Measurements from ENCODE around the gene PREP. TPM values are rescaled to one million over a fixed set of nuclear protein-coding genes. Genes with fewer than 3 reads are reported as not detected.
"Not testable (repeated sequence)": the region's sequence is repeated elsewhere in the genome, so short reads cannot be mapped to it uniquely, and the experiment has no call there.

The PREP gene
- total RNA-seq, 1 donor from 2014 or later: 55.2 TPM

DNA sequence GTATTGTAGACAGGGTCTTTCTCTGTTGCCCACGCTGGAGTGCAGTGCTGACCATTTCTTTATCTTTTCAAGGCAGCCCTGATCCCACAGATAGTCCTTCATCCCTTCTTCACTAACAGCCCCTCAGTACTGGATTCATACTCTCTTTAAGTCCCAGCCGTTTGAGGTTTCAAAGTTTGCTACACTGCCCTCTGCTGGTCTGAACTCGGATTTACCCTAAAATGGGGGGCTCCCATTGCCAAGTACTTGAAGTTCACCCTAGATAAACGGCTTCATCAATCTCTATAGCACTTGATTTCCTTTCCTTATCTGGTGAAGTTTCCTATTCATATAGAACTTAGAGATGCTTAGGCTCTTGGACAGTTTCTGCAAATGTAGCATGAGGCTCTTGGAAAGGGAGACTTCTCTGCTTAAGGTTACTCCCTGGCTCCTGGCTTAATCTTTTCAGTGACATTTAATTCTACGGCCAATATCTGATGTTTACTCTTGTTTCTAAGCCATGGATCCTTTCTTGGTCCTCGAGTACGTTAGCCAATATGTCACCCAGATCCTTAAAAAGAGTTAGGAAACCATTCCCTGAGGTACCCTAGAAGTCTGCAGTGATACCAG is 21.4 kb upstream of the PREP start:
- DNase-seq: peak; percentile 88
- Mint-ChIP-seq H3K4me3 (no peak overlapping the region), H3K4me1 (peaks cover 2% of the 10 kb centered on the region), H3K9me3 (peaks cover 3% of the 10 kb centered on the region), H3K27me3 (peaks cover 19% of the 10 kb centered on the region), H3K27ac (no peak overlapping the region), H3K36me3 (ENCODE audit: low read depth) (no peaks in the 10 kb centered on the region)
- intact Hi-C loops (cut with micrococcal nuclease): loop anchor here (1.0 kb wide), 1 partner anchor 337 kb away; no protein-coding TSS in a partner anchor

DNA sequence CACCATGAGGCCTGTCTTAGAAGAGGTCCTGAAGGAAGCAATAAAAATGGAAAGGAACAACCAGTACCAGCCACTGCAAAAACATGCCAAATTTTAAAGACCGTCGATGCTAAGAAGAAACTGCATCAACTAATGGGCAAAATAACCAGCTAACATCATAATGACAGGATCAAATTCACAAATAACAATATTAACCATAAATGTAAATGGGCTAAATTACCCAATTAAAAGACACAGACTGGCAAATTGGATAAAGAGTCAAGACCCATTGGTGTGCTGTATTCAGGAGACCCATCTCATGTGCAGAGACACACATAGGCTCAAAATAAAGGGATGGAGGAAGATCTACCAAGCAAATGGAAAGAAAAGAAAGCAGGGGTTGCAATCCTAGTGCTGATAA is 14.1 kb upstream of the PREP start:
- Mint-ChIP-seq H3K27me3 (peaks cover 34% of the 10 kb centered on the region), H3K9me3 (peaks cover 42% of the 10 kb centered on the region)
- DNase-seq; H3K4me1 Mint-ChIP-seq; H3K27ac Mint-ChIP-seq; H3K36me3 Mint-ChIP-seq (ENCODE audit: low read depth); H3K4me3 Mint-ChIP-seq; intact Hi-C loops (cut with micrococcal nuclease): not testable (repeated sequence)

DNA sequence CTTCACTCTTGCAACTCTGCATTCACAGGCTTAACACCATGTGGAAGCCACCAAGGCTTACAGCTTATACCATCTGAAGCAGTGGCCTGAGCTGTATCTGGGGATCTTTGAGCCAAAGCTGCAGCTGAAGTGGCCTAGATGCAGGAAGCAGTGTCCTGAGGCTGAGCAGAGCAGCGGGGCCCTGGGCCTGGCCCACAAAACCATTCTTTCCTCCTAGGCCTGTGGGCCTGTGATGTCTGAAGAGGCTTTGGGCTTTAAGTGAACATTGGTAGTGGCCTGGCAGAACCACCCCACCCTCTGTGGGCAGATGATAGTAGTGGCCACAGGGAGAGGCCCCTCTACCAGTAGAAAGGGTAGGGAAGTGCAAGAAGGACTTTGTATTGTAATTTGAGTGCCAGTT is 6.9 kb upstream of the PREP start:
- H3K9me3 Mint-ChIP-seq: peaks cover 22% of the 10 kb centered on the region
- no peak for DNase-seq
- intact Hi-C loops (cut with micrococcal nuclease): loop anchor here (10.0 kb wide), 2 partner anchors 625 to 1105 kb away; no protein-coding TSS in a partner anchor
- H3K4me1 Mint-ChIP-seq: no peaks in the 10 kb centered on the region
- peaks cover 41% of the 10 kb centered on the region for H3K27me3 Mint-ChIP-seq
- no peak overlapping the region for H3K27ac Mint-ChIP-seq
- no peak overlapping the region for H3K4me3 Mint-ChIP-seq
- H3K36me3 Mint-ChIP-seq (ENCODE audit: low read depth): no peaks in the 10 kb centered on the region

DNA sequence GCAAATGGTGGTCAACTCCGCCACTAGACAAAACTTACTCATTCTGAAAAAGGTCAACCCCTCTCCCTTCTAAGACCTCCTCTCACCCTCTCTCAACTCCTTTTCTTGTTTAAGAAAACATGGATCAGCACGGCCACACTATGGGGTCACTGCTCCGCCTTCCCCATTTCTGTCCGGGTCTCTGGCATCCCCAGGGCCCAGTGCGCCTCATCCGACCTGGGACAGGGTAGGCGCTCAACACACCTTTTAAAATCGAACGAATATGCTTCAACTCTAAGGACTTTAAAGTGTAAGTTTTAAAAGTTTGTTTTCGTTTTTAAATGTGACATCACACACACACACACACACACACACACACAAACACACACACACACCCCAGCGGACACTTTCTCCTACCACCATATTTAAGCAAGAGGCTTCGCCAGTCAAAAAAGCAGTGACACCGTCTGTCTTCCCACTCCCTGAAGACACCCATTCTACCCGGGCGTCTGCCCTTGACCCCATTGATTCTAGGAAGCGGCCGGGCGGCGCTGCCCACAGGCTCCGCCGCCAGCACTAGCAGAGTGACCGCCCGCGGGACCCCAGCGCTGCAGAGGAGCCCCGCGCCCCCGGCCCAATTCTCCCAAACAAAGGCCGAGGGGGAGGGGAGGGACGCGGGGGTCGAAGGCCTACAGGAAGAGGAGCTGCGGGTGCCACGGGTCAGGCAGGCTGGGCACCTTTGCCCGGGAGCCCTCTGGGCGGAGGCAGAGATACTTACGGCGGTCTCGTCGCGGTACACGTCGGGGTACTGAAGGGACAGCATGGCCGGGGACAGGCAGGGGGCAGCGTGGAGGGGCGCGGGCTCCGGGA is 568 bp downstream of the PREP start:
- peak overlapping the region; percentile 95 for H3K4me3 Mint-ChIP-seq
- peak; percentile 78 for DNase-seq
- H3K27ac Mint-ChIP-seq: peak overlapping the region; percentile 86
- intact Hi-C loops (cut with micrococcal nuclease): loop anchor here (5.0 to 10.0 kb wide), 4 partner anchors 265 to 1112 kb away; partner anchors contain the start of gene HACE1
- H3K27me3 Mint-ChIP-seq: peaks cover 9% of the 10 kb centered on the region
- H3K36me3 Mint-ChIP-seq (ENCODE audit: low read depth): peaks cover 6% of the 10 kb centered on the region
- no peaks in the 10 kb centered on the region for H3K9me3 Mint-ChIP-seq
- H3K4me1 Mint-ChIP-seq: peaks cover 51% of the 10 kb centered on the region

DNA sequence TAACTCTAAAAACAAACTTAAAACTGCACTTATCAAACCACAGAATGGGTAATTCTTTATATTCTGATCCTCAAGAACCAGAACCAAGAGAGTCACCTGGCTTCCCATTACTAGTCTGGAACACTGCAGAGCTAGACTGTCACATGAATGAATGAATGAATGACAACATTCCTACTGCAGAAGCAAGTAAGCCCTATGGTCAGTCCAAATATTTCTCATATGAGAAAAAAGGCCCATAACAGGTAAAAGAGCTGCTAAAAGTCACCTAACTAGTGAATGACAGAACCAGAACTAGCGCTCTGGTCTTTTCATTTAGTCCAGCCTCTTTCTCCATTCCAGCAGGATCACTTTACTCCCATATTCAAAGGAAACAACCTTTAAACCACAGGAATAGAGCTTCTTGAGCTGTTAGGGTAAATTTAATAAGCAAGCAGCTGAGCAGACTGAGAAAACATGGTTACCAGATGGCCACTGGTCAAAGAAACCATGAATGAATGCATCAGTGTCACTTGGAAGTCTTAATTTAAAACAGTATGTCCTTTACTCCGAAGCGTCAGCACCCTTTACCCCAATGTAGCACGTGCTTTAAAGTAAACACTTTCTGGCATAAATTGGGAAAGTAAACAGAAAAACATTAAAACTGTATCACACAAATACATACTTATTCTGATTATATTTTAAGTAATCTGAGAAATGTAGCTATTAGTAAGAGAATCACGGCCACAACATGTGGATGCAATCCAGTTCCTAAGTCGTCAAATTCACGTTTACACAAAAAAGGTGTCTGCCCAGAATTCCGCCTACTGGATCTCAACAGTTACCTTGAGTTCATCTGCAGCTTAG is 1.4 kb downstream of the PREP start:
- peaks cover 51% of the 10 kb centered on the region for H3K4me1 Mint-ChIP-seq
- no peak for DNase-seq
- peak overlapping the region; percentile 86 for H3K27ac Mint-ChIP-seq
- H3K4me3 Mint-ChIP-seq: peak overlapping the region; percentile 95
- H3K36me3 Mint-ChIP-seq (ENCODE audit: low read depth): peaks cover 7% of the 10 kb centered on the region
- intact Hi-C loops (cut with micrococcal nuclease): loop anchor here (5.0 to 10.0 kb wide), 4 partner anchors 264 to 1113 kb away; partner anchors contain the start of gene HACE1
- H3K9me3 Mint-ChIP-seq: no peaks in the 10 kb centered on the region
- H3K27me3 Mint-ChIP-seq: peaks cover 6% of the 10 kb centered on the region

DNA sequence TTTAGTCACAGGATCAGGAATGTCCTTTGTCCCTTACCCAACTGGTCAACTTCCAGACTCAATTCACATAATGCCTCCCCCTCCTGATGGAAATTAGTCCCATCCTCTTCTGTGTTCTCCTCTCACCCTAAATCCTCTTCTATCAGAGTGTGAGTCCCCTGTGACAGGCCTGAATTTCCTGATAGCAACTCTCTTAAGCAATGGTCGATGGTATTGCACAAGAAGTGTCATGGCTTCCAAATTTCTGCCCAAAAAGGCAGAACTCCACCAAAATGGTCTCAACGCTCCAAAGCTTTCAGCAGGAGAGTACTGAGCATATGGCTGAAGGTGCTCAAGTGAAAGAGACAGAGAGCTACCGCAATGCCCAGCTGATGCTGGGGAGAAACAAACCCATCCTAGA is 2.4 kb downstream of the PREP start:
- intact Hi-C loops (cut with micrococcal nuclease): loop anchor here (5.0 to 10.0 kb wide), 4 partner anchors 263 to 1114 kb away; partner anchors contain the start of gene HACE1
- no peak for DNase-seq
- peak overlapping the region; percentile 42 for H3K4me3 Mint-ChIP-seq
- H3K4me1 Mint-ChIP-seq: peaks cover 51% of the 10 kb centered on the region
- no peak overlapping the region for H3K27ac Mint-ChIP-seq
- no peaks in the 10 kb centered on the region for H3K9me3 Mint-ChIP-seq
- peaks cover 17% of the 10 kb centered on the region for H3K36me3 Mint-ChIP-seq (ENCODE audit: low read depth)
- peaks cover 3% of the 10 kb centered on the region for H3K27me3 Mint-ChIP-seq

DNA sequence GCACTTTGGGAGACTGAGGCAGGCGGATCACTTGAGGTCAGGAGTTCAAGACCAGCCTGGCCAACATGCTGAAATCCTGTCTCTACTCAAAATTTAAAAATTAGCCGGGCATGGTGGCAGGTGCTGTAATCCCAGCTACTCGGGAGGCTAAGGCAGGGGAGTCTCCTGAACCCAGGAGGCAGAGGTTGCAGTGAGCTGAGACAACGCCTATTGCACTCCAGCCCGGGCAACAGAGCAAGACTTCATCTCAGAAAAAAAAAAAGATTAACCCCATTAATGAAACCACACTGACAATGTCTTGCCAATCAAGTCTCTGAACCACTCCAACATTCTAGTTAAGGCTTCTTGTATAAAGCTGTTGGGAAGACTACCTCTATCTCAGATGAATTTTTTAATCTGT is 4.0 kb downstream of the PREP start:
- DNase-seq: no peak
- Mint-ChIP-seq H3K4me1 (peaks cover 46% of the 10 kb centered on the region), H3K27ac (no peak overlapping the region), H3K36me3 (ENCODE audit: low read depth) (peaks cover 29% of the 10 kb centered on the region), H3K4me3 (no peak overlapping the region), H3K27me3 (no peaks in the 10 kb centered on the region), H3K9me3 (no peaks in the 10 kb centered on the region)
- intact Hi-C loops (cut with micrococcal nuclease): no loop called here

DNA sequence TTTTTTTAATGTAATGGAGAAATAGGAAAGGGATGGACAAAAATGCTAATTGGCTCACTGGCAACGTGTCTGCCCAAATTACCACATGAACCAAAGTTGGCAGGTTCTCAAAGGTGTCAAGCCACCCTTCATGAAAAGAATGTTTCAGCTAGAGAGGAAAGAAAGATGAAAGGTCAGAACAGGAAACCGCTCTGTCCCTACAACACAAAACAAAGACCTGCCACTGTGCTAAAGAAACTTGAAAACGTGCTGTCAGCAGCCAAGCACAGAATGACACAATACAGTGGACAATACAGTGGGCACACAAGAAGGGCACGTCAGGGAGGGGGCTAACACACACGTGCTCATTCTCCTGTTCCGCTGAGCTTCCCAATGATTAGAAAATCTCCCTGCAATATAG is 4.9 kb downstream of the PREP start:
- no peak for DNase-seq
- Mint-ChIP-seq H3K9me3 (no peaks in the 10 kb centered on the region), H3K27me3 (no peaks in the 10 kb centered on the region), H3K36me3 (ENCODE audit: low read depth) (peaks cover 29% of the 10 kb centered on the region), H3K27ac (no peak overlapping the region), H3K4me1 (peaks cover 41% of the 10 kb centered on the region), H3K4me3 (peak overlapping the region; percentile 31)
- intact Hi-C loops (cut with micrococcal nuclease): no loop called here

DNA sequence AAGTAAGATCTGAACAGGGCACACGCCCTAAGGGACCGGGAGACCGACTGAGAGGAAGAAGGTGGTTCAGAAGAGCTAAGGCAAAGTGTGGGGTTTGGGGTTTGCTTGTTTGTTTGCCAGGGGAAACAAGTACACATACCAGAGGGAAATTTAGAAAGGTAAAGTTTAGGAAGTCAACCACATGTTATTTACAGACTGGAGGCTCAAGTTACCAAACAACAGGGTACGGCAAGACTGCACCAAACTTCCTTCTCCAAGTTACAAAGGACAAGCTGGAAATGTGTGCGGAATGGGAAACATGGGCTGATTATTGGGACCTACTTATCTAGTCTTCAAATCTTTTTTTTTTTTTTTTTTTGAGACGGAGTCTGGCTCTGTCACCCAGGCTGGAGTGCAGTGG is 11.2 kb downstream of the PREP start:
- DNase-seq: no peak
- H3K27me3 Mint-ChIP-seq: no peaks in the 10 kb centered on the region
- no peak overlapping the region for H3K27ac Mint-ChIP-seq
- H3K9me3 Mint-ChIP-seq: no peaks in the 10 kb centered on the region
- H3K36me3 Mint-ChIP-seq (ENCODE audit: low read depth): peaks cover 42% of the 10 kb centered on the region
- no peaks in the 10 kb centered on the region for H3K4me1 Mint-ChIP-seq
- H3K4me3 Mint-ChIP-seq: no peak overlapping the region
- intact Hi-C loops (cut with micrococcal nuclease): no loop called here

DNA sequence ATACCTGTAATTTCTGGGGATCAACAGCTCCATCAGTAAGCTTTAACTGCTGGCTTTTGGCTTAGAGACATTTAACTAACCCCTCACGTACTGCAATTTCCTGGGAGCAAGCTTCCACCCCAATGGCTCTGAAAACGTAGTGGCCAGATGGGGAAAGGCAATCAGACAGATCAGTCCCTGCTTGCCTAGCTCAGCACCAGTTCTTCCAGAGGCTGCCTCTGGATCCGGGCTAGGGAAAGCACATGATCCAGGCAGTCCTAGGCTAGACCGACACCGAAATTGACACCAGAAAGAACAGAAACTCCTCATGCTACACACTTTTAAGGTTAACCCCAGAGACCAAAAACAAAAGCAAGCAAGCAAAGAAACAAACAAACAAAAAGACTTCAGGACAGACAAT is 13.3 kb downstream of the PREP start:
- H3K36me3 Mint-ChIP-seq (ENCODE audit: low read depth): peaks cover 26% of the 10 kb centered on the region
- intact Hi-C loops (cut with micrococcal nuclease): no loop called here
- DNase-seq: no peak
- no peak overlapping the region for H3K27ac Mint-ChIP-seq
- H3K4me1 Mint-ChIP-seq: no peaks in the 10 kb centered on the region
- no peak overlapping the region for H3K4me3 Mint-ChIP-seq
- no peaks in the 10 kb centered on the region for H3K27me3 Mint-ChIP-seq
- H3K9me3 Mint-ChIP-seq: no peaks in the 10 kb centered on the region

DNA sequence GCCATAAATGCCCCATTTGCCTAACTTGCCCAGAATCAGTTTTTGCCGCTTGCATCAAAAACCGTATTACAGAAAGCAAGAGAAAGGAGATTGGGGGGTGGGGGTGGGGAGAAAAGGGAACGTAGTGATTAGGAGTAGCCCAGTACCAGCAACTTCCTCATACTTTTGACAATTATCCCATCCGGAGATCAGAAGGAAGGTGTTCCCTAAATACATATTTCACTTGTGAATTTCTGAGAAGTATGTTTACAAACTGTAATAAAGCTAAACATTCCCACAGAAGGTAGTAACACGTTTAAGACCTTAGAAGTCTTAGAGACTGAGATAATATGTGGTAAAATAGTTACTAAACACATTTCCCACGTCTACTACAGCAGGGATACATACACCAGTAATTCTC is 14.5 kb downstream of the PREP start:
- Mint-ChIP-seq H3K27me3 (no peaks in the 10 kb centered on the region), H3K36me3 (ENCODE audit: low read depth) (peaks cover 26% of the 10 kb centered on the region), H3K9me3 (no peaks in the 10 kb centered on the region), H3K4me3 (no peak overlapping the region), H3K4me1 (peaks cover 8% of the 10 kb centered on the region), H3K27ac (no peak overlapping the region)
- intact Hi-C loops (cut with micrococcal nuclease): no loop called here
- no peak for DNase-seq

DNA sequence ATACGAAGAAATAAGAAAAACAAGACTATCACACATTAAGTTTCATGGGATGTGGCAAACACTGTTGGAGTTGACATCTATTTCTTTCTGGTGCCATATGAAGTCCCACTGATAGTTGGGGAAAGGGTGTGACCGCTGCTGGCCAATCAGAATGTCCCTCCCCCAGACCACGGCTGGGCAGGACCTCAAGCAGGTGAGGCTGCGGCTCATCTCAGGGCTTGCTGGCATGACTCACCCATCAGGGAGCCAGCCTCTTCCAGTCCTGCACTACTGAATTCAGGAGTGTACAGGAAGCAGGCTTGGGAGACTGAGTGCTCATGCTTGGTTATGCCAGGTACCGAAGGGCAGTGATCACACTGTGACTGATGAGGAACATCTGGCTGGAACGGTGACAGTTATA is 18.9 kb downstream of the PREP start:
- Mint-ChIP-seq H3K9me3 (no peaks in the 10 kb centered on the region), H3K27me3 (no peaks in the 10 kb centered on the region), H3K36me3 (ENCODE audit: low read depth) (peaks cover 21% of the 10 kb centered on the region), H3K4me1 (peaks cover 19% of the 10 kb centered on the region), H3K4me3 (no peak overlapping the region), H3K27ac (no peak overlapping the region)
- intact Hi-C loops (cut with micrococcal nuclease): no loop called here
- no peak for DNase-seq

DNA sequence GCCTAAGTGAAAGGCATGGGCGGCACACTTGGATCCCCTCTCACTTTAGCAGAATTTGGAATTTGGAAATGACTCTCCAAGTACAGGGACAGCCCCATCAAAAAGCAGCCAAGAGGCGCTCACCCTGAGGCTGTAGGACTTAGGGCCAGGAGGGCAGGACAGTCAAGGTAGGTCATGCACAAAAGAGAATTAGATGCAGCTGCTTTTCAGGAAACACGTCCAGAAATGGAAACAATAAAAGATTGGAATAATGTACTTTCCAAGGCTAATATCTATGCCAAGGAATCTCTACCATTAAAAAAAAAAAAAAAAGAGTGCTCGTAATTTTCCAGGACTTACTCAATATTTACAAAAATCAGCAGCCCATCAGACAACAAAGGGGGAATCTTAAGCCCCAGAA is 19.9 kb downstream of the PREP start:
- H3K27me3 Mint-ChIP-seq: no peaks in the 10 kb centered on the region
- no peak overlapping the region for H3K27ac Mint-ChIP-seq
- H3K4me1 Mint-ChIP-seq: peaks cover 19% of the 10 kb centered on the region
- intact Hi-C loops (cut with micrococcal nuclease): no loop called here
- H3K36me3 Mint-ChIP-seq (ENCODE audit: low read depth): peaks cover 18% of the 10 kb centered on the region
- DNase-seq: no peak
- no peaks in the 10 kb centered on the region for H3K9me3 Mint-ChIP-seq
- H3K4me3 Mint-ChIP-seq: no peak overlapping the region

Measured in activated CD4-positive, alpha-beta T cell treated with anti-CD3 and anti-CD28 coated beads, Interleukin-2, amount 10 ng/mL, durations not matched to agents 24 days and 14 days (primary cell).